Gastroesophageal sphincter (tissue), 3 donors: Measurements from ENCODE around the gene C17orf114.

Experiments used
- EP300 ChIP-seq: sonication (generic); formaldehyde crosslinking; IDR thresholded peaks from one replicate; pipeline ENCODE4 v1.6.1; 2017; ENCODE audit warnings: antibody characterized with exemption, mild to moderate bottlenecking
- POLR2A ChIP-seq, 2 donors: fragments of 450-650 bp; IDR thresholded peaks; one replicate each; pipeline ENCODE4 v1.6.1; 2017; ENCODE audit warnings: antibody characterized with exemption in 2 of 2, mild to moderate bottlenecking in 2 of 2, moderate library complexity in 1 of 2
- POLR2AphosphoS5 ChIP-seq: sonication (generic); formaldehyde crosslinking; IDR thresholded peaks from one replicate; pipeline ENCODE4 v1.6.1; 2017; ENCODE audit warnings: antibody characterized with exemption
- TF ChIP-seq, protein P1 (sequence below), 4 experiments: fragments of 200-600 bp in 2 of 4; fragments of 450-650 bp in 2 of 4; sonication (generic) in 1 of 4; IDR thresholded peaks; one replicate each; pipeline ENCODE4 v1.5.1; 2017 to 2019; ENCODE audit warnings: antibody characterized with exemption in 4 of 4, mild to moderate bottlenecking in 2 of 4, moderate library complexity in 2 of 4

DNA sequence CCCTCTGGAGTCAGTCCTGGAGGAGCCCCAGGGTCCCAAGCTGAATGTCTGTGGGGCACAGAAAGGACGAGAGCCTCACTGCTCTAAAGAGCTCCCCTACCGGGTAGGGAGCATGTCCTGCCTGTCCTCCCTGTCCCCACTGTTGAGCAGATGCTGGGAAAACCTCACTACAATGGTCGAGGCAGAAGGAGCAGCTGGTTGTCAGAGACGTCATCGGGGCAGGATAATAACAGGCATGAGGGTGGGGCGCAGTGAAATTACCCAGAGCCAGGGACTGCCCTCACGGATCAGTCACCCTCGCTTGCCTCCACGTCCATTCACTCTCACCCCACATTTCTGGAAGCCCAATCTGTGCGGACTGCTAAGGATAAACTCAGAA is 29.9 kb downstream of the C17orf114 start:
- TF ChIP-seq, protein P1, sequence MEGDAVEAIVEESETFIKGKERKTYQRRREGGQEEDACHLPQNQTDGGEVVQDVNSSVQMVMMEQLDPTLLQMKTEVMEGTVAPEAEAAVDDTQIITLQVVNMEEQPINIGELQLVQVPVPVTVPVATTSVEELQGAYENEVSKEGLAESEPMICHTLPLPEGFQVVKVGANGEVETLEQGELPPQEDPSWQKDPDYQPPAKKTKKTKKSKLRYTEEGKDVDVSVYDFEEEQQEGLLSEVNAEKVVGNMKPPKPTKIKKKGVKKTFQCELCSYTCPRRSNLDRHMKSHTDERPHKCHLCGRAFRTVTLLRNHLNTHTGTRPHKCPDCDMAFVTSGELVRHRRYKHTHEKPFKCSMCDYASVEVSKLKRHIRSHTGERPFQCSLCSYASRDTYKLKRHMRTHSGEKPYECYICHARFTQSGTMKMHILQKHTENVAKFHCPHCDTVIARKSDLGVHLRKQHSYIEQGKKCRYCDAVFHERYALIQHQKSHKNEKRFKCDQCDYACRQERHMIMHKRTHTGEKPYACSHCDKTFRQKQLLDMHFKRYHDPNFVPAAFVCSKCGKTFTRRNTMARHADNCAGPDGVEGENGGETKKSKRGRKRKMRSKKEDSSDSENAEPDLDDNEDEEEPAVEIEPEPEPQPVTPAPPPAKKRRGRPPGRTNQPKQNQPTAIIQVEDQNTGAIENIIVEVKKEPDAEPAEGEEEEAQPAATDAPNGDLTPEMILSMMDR (IDR thresholded peaks at IDR 0.05): no peak
- TF ChIP-seq POLR2A (IDR thresholded peaks at IDR 0.05): no peak
- no peak for TF ChIP-seq POLR2AphosphoS5
- no peak for TF ChIP-seq EP300
